ENCODE results near the gene SCN4B.
"Not testable (repeated sequence)": the region's sequence is repeated elsewhere in the genome, so short reads cannot be mapped to it uniquely, and the experiment has no call there.

Gene SCN4B, protein sequence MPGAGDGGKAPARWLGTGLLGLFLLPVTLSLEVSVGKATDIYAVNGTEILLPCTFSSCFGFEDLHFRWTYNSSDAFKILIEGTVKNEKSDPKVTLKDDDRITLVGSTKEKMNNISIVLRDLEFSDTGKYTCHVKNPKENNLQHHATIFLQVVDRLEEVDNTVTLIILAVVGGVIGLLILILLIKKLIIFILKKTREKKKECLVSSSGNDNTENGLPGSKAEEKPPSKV

DNA sequence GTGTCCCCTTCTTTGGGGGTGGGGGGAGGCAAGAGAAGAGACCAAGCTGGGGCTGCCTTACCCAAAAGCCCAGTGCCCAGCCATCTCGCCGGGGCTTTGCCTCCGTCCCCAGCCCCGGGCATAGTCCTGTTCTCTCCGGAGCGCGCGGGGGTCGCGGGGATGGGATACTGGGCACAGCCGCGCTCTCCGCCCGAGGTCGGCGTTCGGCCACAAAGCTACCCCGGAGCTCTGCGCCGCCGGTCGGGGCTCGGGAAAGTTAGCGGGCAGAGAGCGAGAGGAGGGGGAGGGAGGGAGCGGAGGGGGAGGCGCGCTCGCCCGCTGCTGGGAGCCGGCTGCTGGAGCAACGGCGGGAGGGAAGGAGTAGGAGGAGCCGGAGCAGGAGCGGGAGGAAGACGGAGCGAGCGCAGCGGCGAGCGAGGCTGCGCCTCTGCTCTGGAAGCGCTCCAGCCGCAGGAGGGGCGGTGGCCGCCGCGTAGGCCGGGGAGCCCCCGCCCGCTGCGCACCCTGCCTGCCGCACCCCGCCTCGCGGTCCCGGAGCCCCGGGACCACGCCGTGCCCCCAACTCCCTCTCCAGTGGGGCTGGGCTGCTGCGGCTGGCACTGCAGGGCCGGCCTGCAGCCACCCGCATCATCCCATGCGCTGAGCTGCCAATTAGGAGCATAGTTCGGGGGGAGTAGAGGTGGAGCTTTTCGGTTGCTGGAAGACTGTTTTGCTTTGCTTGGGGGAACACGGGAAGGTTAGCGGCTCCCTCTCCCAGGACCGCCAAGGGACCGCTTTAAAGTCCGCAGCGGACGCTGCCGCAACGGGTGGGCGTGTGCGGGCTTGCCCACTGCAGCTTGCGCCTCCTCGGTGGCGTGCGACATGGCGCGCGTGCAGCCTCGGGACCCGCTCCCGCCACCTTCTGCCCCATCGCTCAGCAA is at the start of gene SCN4B:
Gene SCN4B, minus strand, starts transcription at position 272 of the 920 bp plus-strand sequence. Its CDS starts 150 bp downstream, at position 122.
- DNase-seq = no peak

DNA sequence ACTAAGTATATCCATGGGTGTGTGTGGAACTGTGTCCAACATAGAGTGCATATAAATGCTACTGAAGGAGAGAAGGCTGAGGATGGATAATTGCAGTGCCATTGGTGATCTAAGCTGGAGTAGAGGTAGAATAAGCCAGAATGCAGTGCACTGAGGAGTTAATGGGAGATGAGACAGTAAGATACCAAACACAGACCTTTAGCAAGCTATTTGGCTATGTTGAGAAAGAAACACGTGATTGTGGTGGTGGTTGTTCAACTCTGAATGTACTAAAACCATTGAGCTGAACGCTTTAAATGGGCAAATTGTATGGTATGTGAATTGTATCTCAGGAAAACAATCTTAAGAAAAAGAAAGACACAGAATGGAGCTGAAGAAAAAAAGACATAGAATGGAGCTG is 49.3 kb upstream of the SCN4B start:
- DNase-seq = no peak

DNA sequence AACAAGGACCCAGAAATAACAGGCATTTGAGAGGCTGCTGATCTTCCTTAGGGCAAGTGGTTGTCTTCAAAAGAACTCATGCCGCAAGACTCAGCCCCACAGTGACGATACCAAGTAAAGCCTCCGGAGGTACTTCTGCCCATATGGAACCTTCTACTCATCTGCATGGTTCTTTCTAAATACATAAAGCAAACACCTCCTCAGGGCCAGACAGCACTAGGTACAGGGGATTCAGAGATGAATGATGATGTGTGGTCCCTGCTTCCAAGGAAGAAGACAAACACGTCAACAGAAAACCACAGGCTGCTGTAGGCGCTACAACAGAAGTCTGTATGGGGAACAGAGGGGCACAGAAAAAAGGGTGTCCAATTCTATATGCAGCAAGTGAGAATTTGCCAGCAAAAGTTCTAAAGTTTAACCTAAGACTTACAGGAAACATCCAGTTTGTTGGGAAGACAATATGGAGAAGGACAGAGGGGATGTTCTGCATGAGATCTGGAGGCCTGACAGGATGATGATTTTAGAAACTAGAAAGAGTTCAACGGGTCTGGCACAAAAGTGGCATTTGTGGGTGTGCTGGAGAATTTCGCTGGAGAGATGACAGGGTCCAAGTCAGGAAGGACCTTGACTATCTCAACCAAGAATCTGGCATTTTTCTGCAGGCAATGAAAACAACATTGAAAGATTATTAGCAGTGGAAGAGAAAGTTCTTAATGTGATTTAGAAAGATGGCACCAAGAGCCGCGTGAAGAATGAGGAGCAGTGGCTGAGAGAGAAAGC is 48.5 kb upstream of the SCN4B start:
- DNase-seq = no peak

DNA sequence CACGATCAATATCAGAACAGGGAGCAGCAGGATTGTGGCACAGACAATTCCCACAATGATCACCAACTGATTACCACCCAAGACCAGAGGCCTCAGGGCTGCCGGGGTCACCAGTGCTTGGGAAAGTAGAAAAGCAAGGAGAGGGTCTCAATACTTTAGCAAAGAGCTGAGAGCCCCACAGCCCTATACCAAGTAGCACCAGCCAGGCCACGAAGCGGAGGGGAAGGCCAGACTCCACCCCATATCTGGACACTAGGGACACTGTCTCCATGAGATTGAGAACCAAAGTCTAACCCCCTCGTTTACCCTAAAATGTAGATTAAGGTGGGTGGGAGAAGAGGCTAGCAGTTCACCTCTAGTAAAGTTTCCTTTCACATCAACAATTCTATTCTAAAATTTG is 47.9 kb upstream of the SCN4B start:
- DNase-seq = no peak

DNA sequence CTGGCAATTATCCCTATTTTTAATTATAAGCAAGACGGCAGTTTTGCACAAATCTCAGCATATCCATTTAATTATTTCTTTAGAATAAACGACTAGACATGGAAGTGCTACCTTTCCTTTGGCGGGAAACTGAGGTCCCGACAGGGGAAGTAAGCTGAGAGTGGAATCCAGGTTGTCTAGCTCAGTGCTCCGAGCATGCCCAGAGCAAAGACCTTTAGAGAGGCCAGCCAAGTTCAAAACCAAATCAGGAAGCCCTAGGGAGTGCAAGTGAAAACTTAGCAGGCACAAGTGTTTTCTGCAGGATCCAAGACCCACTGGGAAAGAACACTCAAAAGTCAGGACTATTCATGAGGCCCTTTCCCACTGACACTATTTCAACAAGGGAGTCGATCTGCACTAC is 46.5 kb upstream of the SCN4B start:
- no peak for DNase-seq

DNA sequence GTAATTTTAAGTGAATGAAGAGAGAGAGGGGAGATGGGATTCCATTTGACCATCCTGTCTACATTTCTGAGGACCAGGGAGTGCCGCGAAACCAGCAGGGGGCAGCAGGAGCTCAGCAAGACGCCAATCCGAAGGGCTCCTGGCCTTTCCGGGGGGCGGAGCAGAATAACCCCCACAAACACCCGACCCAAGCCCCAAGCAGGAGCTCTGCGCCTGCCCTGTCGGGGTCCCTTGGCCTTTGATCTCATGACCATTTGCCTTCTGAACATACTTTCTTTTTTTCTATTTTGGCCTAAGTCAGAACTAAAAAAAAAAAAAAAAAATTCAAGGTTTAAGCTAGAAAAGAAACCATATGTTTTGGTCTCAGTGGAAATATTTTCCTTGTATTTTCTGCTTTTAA is 45.7 kb upstream of the SCN4B start:
- DNase-seq = no peak

DNA sequence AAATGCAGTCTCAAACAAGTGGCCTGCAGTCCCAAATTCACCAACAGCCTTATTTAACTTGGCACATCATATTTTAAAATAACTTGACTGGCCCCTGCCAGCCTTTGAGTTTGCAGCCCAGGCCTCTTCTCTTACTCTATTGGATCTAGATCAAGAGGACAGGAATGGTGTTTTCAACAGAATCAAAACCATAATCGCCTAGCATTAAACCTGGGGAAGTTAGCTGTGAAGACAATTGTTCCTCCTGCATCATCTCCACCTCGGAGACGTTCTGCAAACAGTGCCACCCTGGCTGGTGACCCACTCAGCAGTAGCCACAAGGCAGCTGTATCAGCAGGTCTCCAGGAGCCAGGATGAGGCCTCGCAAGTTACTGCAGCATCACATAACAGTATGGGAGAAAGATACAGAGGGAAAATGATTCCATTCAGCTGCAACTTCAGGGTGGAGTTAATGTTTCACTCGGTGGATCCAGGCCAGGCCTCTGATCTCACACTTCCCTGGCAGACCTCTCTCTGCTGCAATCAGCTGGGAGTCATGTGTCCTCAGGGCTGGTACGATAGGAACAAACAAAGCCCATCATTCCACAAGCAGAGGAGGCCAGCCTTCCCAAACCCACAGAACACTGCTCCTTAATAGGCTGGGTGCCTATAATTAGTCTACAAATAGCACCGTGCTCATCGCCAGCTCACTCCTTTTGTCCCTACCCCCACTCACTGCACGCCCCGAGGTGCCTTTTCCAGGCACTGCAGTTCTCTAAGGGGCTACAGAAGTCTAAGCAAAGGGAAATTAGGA is 42.4 kb upstream of the SCN4B start:
- DNase-seq = no peak

DNA sequence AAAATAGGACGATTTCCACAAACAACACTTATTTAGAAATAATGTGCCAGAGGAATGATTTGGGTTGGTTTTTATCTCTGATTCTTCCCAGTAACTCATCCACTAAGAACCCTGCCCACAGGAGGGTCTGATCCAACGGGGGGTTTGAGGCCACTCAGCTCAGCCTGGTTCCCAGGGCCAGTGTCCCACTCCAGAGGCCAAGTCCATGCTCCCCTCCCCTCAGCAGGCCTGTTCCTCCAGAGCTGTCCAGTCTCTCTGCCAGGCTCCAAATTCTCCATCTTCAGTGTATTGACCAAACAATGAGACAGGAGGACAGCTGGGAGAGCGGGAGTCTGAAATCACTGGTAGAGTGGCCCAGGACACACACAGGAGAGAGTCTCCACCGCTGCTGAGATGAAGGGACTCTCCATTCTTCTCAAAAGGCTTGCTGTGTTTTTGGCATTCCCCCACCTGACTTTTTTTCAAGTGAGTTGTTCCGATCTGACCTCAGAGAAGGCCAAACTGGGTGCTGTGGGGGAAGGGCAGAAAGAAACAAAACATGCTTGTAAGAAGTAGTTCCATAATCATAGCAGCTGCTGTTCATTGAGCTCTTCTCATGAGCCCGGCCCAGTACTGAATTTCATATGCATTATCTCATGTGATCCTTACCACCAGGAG is 41.4 kb upstream of the SCN4B start:
- DNase-seq = no peak

DNA sequence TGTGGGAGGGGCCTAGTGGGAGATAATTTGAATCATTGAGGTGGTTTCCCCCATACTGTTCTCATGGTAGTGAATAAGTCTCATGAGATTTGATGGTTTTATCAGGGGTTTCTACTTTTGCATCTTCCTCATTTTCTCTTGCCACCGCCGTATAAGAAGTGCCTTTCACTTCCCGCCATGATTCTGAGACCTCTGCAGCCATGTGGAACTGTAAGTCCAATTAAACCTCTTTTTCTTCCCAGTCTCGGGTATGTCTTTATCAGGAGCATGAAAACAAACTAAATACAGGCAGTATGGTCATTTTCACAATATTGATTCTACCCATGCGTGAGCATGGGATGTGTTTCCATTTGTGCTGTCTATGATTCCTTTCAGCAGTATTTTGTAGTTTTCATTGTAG is 40.2 kb upstream of the SCN4B start:
- not testable (repeated sequence) for DNase-seq

DNA sequence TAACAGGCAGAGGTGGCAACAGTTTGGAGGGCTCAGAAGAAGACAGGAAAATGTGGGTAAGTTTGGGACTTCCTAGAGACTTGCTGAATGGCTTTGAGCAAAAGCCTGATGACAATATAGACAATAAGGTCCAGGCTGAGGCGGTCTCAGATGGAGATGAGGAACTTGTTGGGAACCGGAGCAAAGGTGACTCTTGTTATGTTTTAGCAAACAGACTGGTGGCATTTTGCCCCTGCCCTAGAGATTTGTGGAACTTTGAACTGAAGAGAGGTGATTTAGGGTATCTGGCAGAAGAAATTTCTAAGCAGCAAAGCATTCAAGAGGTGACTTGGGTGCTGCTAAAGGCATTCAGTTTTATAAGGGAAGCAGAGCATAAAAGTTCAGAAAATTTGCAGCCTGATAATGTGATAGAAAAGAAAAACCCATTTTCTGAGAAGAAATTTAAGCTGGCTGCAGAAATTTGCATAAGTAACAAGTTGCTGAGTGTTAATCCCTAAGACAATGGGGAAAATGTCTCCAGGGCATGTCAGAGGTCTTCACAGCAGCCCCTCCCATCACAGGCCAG is 38.4 kb upstream of the SCN4B start:
- not testable (repeated sequence) for DNase-seq

DNA sequence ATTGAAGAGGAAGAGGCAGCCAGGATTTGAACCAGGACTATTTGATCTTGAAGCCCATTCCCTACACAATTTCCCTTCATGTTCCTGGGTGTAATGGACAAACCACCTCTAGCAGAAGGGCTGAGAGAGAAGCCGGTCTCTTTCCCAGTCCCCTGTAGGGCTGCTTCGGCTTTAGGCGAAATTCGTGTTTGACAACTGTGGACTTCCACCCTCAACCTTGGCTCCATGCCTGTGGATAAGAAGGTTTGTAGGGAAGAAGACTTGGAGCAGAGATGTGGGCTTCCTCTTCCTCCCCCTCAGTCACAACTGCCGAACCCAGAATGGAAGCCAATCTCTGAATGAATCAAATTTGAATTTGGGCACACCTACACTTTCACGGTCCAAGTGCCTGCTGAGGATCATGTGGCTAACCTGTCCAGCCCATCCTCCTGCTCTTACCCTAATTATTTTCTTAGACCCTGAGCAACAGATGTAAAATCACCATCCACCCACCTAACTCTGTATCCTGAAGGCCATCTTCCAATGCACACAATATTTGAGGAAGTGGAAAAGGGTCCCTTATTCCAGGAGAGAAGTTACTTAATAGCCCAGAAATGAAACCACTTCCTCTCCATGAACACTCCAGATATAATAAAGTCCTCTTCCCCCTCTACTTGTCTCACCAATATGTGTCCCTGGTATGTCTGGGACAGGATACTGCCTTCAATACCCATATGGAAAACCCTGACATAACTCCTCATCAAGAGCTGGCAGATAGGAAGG is 33.9 kb upstream of the SCN4B start:
- no peak for DNase-seq

DNA sequence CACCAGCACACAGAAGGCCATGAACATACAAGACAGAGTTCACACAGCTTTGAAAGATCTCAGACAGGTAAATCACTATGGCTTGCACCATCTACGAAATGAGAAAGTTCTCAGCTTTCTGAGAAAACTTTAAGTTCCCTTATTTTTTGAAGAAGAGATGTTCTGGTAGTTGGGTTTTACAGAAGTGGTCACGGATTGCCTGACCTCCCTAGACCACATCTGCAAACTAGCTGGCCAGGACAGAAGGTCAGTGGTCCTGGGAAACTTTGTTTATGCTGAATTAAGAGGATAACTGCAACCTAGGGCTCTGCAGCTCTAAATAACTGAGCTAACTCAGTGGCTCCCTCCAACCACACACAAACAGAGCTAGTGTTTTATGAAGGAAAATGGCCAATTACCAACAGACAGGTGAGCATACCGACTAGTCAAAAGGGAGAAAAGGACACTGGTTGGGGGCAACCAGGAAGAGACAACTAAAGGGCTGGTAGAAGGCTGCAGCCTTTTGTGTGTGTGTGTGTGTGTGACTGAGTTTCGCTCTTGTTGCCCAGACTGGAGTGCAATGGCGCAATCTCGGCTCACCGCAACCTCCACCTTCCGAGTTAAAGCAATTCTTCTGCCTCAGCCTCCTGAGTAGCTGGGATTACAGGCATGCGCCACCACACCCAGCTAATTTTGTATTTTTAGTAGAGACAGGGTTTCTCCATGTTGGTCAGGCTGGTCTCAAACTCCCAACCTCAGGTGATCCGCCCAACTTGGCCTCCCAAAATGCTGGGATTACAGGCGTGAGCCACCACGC is 32.4 kb upstream of the SCN4B start:
- no peak for DNase-seq

DNA sequence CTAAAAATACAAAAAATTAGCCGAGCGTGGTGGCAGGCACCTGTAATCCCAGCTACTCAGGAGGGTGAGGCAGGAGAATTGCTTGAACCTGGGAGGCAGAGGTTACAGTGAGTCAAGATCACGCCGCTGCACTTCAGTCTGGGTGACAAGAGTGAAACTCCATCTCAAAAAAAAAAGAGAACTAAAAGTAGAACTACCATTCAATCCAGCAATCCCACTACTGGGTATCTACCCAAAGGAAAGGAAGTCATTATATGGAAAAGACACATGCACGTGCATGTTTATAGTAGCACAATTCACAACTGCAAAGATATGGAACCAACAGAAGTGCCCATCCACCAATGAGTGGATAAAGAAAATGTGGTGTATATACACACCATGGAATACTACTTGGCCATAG is 31.1 kb upstream of the SCN4B start:
- DNase-seq = not testable (repeated sequence)

DNA sequence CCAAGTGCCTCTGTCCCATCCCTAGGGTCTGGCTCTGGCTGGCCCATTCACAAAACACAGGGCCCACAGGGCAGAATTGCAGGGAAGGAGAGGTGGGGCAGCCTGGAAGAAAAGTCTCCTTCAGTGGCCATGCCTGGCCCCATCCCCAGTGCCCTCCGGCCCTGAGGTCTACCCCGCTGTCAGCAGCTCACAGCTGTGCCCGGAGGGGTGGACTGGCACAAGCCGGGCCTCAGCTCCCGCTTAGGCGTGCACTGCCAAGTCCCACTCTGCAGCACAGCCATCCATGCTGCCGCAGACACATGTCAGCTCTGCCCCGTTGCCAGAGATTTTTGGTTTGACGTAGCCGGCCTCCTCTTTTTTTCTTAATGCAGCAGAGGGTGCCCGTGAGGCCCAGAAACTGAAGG is 27.7 kb upstream of the SCN4B start:
- DNase-seq = peak; percentile 48

DNA sequence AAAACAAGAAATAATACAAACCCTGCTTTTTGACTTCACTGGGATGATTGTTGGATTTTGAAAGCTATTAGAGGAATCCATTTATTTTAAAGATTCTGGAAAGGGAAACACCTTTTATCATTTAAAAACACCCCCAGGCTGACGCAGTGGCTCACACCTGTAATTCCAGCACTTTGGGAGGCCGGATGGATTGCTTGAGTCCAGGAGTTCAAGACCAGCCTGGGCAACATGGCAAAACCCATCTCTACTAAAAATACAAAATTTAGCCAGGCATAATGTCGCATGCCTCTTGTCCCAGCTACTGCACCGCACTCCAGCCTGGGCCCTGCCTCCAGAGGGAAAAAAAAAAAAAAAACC is 24.1 kb upstream of the SCN4B start:
- no peak for DNase-seq

DNA sequence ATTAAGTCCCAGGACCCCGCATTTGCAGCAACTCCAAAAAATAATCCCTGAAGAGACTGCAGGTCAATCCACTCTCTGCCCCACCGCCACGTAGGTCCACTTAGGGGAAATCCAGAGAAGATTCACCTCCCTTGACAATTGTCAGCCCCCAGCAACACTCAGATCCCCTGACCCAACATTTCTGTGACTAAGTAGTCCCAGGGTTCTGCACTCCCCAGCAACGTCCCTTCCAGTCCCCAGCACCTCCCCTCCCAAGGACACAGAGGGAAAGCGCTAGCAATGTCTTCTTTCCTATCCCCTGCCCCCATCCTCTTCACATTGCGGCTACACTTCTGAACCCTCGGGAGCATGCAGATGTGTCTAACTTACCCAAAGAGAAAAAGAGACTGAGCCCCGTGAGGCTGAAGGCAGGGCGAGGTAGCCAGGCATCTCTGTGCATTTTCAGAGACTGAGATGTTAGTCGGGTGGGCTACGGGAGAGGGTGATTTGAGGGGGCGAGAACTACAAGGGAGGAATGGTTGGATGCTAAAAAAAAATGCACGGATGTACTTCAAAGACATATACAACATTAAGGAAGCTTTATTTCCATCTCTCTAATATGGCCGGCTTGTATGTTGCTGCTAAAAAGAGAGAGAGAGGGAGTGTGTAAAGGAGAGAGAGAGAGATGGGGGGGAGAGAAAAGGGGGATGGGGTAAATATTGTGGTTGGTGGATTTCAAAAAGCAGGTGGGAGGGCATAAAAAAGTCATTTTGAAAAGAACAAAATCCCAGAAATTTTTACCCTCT is 23.6 kb upstream of the SCN4B start, which contains the start of gene SCN2B:
Gene SCN2B, minus strand, starts transcription at position 647 of the 785 bp plus-strand sequence. Its CDS starts 208 bp downstream, at position 439.
- no peak for DNase-seq

DNA sequence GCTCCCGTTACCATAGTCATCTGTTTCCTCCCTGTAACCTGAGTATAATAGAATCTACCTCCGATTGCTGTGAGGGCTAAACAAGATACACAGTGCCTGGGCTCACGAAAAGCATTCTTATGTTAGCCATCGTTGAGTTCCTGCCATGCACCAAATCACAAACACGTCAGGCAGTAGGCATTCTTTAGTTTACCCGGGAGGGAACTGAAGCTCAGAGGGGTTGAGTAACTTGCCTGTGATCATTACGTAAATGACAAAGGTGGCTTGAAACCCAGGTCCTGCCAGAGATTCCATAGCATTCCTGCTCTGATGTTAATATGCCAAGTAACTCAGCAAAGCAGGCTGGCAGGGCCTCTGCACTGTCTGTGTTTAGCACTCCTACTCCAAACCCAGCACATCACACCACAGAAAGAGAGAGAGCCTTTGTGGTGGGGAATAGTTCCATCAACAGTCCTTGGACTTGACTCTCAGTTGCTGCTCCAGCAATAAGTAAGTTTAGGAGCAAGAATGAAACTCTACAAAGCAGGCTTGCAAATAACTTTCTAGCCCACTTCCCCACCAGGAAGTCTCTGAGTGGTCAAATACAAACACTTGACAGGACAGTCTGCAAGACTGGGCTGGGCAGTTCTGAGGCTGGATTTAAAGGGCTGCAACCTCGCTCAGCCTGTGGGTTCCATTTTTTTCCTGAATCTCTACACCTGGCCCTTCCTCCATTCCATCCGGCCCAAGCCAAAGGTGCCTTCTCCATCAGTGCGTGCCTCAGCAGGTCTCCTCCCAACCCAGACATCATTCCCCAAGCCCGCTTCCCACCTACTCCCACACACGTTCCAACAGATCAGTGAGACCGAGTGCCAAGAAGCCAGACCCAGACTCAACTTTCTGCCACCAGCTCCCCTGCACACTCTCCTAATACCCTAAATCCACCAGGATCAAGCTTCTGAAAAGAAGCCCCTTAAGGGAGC is 22.7 kb upstream of the SCN4B start:
- DNase-seq = no peak

DNA sequence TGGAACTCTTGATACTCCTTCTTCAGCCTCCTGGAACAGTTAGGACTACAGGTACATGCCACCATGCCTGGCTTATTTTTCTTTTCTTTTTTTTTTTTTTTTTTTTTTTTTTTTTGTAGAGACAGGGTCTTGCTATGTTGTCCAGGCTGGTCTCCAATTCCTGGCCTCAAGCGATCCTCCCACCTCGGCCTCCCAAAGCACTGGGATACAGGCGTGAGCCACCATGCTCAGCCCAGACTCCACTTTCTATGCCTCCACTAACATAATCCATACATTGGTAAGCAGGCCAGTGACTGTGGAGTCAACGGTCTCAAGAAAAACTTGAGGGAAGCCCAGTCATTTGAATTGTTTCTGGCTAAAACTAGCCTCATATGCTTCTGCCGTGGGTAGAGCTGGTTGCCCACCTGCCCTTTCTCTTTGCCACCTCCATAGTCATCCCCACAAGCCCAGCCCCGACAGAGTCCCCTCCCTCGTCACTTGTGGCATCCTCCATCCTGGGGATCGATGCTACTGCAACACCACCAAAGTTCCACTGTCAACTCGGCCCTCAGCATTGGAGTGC is 21.5 kb upstream of the SCN4B start:
- DNase-seq = no peak
